ENCODE results near the gene ELMOD3. TPM values are rescaled to one million over a fixed set of nuclear protein-coding genes. Genes with fewer than 3 reads are reported as not detected.
"Not testable (repeated sequence)": the region's sequence is repeated elsewhere in the genome, so short reads cannot be mapped to it uniquely, and the experiment has no call there.

ELMOD3 gene
- total RNA-seq: 10 to 100 TPM; 15.4 to 22.1 TPM
- long read RNA-seq, partial matches to known transcripts: 4 of 25 reads
- long read RNA-seq, other reads (novel, unspliced or antisense): 15 of 25 reads

DNA sequence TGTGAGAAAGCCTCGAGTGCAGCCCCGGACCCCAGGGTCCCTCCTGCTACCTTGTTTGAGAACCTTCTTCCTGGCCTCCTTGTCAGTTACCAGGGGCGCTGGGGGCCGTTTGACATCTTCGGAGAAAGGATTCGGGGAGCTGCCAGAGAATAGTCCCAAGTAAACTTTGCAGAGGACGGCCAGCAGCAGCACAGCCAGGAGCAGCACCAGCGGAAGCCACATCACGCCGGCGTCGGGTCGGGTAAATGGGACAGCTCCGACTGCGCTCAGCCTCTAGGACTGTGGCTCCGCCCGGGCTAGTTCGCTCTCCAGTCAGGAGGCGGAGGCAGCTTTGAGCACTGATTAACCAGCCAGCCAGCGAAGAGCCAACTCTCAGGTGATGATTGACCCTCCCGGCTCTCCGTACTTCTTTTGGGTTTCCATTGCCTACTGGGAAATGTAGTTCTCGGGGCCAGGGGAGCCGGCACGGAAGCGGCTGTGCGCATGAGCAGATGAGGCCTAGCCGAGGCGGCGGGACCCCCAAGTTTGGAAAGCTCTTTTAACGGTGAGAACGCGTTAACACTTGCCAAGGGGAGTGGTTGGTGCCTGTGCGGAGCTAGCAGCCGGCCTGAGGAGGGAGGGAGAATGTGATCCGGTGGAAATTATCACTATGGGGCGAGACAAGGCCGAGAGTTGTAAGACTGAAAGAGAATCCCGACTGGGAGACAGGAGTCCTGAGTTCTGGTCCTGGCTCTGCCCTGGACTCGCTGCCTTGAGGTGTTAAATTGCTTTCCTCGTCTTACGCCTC is at the start of gene ELMOD3, which contains the start of gene RETSAT:
ELMOD3 (plus strand) TSS at position 484 of the 787 bp plus-strand sequence. CDS start 2,430 bp downstream, outside the sequence.
RETSAT (minus strand) TSS at position 243 of the 787 bp plus-strand sequence; CDS start at position 222, 21 bp downstream.
- peak; percentile 95 to 97 for ATAC-seq
- peak; percentile 98 for DNase-seq
- intact Hi-C loops (cut with DNase I): loop anchor here in 1 of 2 donors (1.0 kb wide), 1 partner anchor 27 kb away; the partner anchor contains the start of gene TGOLN2

- intact Hi-C loops (cut with DNase I): no loop called here
- ATAC-seq (no peak), DNase-seq (no peak)
These were observed 47.1 kb upstream of the ELMOD3 start for GRCh38 chr2:85307527-85307897.

DNA sequence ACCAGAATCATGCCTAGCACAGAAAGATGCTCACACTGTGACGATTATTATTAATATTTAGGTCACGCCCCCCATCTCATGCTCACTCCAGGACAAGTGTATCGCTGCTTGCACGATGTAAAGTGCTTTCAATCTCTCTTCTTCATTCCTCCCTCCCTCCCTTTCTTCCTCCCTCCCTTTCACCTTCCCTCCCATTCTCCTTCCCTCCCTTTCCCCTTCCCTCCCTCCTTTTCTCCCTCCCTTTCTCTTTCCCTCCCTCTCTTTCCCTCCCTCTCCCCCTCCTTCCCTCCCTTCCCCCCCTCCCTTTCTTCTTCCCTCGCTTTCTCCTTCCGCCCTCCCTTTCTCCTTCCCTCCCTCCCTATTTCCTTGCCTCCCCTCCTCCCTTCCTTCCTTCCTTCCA is 46.4 kb upstream of the ELMOD3 start:
- ATAC-seq (no peak), DNase-seq (no peak)
- intact Hi-C loops (cut with DNase I): no loop called here

- peak; percentile 67 to 74 for ATAC-seq
- DNase-seq: peak; percentile 74
- intact Hi-C loops (cut with DNase I): no loop called here
These were observed 45.5 kb upstream of the ELMOD3 start for GRCh38 chr2:85308896-85309555.

- ATAC-seq: no peak
- no peak for DNase-seq
- intact Hi-C loops (cut with DNase I): no loop called here
These were observed 44.8 kb upstream of the ELMOD3 start for GRCh38 chr2:85309699-85310321.

GRCh38 chr2:85310330-85310729 is 44.2 kb upstream of the ELMOD3 start:
- DNase-seq (no peak), ATAC-seq (no peak)
- intact Hi-C loops (cut with DNase I): no loop called here

DNA sequence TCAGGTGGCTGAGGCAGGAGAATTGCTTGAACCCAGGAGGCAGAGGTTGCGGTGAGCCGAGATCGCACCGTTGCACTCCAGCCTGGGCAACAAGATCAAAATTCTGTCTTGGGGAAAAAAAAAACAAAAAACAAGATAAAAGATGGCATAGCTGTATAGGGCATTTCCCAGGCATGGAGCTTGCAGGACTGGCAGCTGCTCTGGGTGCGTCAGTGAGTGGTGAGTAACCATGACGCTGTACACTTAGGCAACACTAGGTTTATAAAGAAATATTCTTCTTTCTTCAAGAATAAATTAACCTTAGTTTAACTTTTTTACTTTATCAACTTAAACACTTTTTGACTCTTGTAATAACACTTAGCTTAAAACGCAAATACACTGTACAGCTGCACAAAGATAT is 42.2 kb upstream of the ELMOD3 start:
- DNase-seq (no peak), ATAC-seq (peak in 1 of 2 donors; percentile 73)
- intact Hi-C loops (cut with DNase I): no loop called here

- no peak for DNase-seq
- ATAC-seq: no peak
- intact Hi-C loops (cut with DNase I): no loop called here
These were observed 39.7 kb upstream of the ELMOD3 start for GRCh38 chr2:85314884-85315242.

- DNase-seq; ATAC-seq; intact Hi-C loops (cut with DNase I): not testable (repeated sequence)
These were observed 38.6 kb upstream of the ELMOD3 start for GRCh38 chr2:85315921-85316320.

GRCh38 chr2:85318222-85319074 is 36.1 kb upstream of the ELMOD3 start:
- intact Hi-C loops (cut with DNase I): no loop called here
- DNase-seq (no peak), ATAC-seq (peak; percentile 27 to 28)

- ATAC-seq: no peak
- intact Hi-C loops (cut with DNase I): no loop called here
These were observed 34.8 kb upstream of the ELMOD3 start for GRCh38 chr2:85319796-85320195.

DNA sequence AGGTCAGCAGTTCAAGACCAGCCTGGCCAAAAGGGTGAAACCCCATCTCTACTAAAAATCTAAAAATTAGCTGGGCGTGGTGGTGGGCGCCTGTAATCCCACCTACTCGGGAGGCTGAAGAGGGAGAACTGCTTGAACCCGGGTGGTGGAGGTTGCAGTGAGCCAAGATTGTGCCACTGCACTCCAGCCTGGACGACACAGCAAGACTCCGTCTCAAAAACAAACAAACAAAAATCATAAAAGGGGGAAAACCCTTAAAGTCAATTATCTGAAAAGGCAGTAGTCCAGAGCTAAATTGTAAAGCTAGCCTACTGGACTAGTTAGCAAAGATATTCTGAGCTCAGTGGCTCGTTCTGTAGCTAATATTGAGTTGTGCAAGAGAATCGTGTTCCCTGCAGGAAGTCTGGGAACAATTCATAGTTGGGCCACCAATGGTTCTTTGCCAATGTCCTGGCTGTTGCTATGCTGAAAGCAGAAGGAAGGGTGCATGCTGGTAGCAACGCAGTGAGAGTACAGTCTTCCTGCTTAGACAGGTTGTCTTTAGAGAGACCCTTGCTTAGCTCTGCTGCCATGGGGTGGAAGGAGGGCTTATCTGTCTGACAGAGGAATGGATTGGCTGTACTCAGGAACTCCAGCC is 31.1 kb upstream of the ELMOD3 start:
- intact Hi-C loops (cut with DNase I): no loop called here
- no peak for DNase-seq
- ATAC-seq: no peak

More at GRCh38 chr2:85319796-85320195, 34.8 kb upstream of the ELMOD3 start:
- no peak for DNase-seq

DNA sequence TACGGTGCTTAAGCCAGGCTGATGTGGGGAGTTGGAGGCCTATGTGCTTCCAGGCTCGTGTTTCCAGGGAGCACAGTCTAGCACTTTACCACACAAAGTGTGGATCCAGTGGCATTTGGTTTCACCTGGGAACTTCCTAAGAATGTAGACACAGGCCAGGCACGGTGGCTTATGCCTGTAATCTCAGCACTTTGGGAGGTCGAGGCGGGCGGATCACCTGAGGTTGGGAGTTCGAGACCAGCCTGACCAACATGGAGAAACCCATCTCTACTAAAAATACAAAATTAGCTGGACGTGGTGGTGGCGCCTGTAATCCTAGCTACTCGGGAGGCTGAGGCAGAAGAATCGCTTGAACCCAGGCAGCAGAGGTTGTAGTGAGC is 30.6 kb upstream of the ELMOD3 start:
- ATAC-seq; intact Hi-C loops (cut with DNase I); DNase-seq: not testable (repeated sequence)

DNA sequence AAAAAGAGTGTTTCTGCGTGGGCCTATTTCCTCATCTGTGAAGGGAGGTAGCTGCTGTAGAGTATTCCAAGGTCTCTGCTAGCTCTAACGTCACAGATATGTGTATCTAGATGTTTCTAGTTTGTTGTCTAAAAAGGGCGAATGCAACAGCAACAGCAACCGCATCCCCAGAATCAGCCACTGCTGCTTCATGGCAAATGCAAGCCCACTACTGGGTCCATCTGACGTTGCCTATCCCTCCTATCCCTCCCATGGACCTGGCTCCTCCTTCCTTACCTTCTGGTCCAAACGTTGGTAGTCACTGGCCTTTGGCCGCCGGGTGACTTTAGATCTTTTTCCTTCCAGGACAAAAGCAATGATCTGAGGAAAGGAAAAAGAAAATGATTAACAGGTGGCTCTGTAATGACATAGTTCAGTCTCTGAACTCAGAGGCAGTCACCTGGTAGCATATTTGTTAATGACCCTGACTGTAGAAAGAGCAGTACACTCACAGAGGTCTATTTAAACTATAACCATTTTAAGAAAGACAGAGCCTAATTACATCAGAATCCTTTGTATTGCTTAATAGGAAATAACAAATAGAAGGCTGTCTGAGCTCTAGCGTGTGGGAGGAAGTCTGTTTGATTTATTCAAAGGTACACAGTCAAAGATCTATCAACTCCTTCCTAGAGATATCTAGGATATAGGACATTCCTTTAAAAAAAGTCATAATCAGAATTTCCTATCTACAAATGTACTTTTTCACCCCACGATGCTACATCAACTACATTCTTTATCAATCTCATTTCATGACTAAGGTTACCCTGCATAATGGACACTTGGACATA is 29.7 kb upstream of the ELMOD3 start:
- ATAC-seq (no peak), DNase-seq (no peak)
- intact Hi-C loops (cut with DNase I): no loop called here

DNA sequence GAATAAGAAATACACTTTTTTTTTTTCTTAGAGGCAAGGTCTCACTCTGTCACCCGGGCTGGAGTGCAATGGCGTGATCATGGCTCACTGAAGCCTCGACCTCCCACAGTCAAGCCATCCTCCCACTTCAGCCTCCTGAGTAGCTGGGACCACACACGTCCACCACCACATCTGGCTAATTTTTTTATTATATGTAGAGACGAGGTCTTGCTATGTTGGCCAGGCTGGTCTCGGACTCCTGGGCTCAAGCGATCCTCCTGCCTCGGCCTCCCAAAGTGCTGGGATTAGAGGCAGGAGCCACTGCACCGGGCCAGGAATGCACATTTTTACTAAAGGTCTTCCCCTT is 29.1 kb upstream of the ELMOD3 start:
- intact Hi-C loops (cut with DNase I): no loop called here
- ATAC-seq (no peak), DNase-seq (no peak)

GRCh38 chr2:85326406-85327159 is 28.0 kb upstream of the ELMOD3 start:
- intact Hi-C loops (cut with DNase I): loop anchor here in 1 of 2 donors (1.0 kb wide), 1 partner anchor 28 kb away; the partner anchor contains the start of genes ELMOD3 and RETSAT
- no peak for DNase-seq
- ATAC-seq: peak in 1 of 2 donors; percentile 1
